HCT116 (cell line): Measurements from ENCODE around the gene TMEM156. TPM values are rescaled to one million over a fixed set of nuclear protein-coding genes. Genes with fewer than 3 reads are reported as not detected.

Source experiments
- ATAC-seq: fragments of 200-7000 bp; cut with Tn5 transposase; 2 replicates; pipeline ENCODE4 v1.9.1; 2020; ENCODE audit warnings: mild to moderate bottlenecking, moderate library complexity
- BruUV-seq: library from RNA; stranded (reverse); fragments of 400-500 nt; replicated peaks from 2 replicates; lab custom pipeline; 2021; lab: Mats Ljungman, UMichigan
- CTCF ChIA-PET: fragments of 300-600 bp; sonication (Branson Sonifier 250); formaldehyde crosslinking; loops from one replicate; lab custom pipeline; 2021; ENCODE audit warnings: antibody characterized with exemption; lab: Charles Lee
- POLR2A ChIA-PET: fragments of 300-600, 350-600 bp; sonication (Branson Sonifier 250); formaldehyde crosslinking; loops from one replicate; lab custom pipeline; 2021; ENCODE audit warnings: antibody characterized with exemption; lab: Charles Lee
- RAD21 ChIA-PET, 2 experiments: fragments of 300-600 bp; sonication (Branson Sonifier 250); formaldehyde crosslinking; loops; one replicate each; lab custom pipeline; 2023; ENCODE audit warnings: low total read pairs in 2 of 2; ENCODE audit not compliant: uncharacterized antibody in 2 of 2, unreplicated experiment in 2 of 2, low non-redundant PET in 1 of 2; lab: Charles Lee
- DNase-seq: peaks from one replicate; pipeline ENCODE4 v3.0.0-alpha.2; 2010; ENCODE audit warnings: low read depth, low spot score
- H2AFZ ChIP-seq: fragments of 200-600 bp; shearing (Covaris generic), sonication (generic); 2 replicates; pipeline ENCODE4 v1.6.1; 2017; ENCODE audit warnings: low read depth, mixed run types, mixed read lengths, antibody characterized with exemption, low read length; ENCODE audit not compliant: poor library complexity, severe bottlenecking
- H3K27ac ChIP-seq: 2 replicates; pipeline ENCODE4 v1.5.1; 2012; ENCODE audit warnings: low read depth, low read length
- H3K27me3 ChIP-seq: fragments of 200-600 bp; sonication (generic); 2 replicates; pipeline ENCODE4 v1.6.1; 2016; ENCODE audit warnings: mixed run types, low read length, mixed read lengths; ENCODE audit not compliant: insufficient read depth
- H3K36me3 ChIP-seq, 2 experiments: fragments of 200-500 bp in 1 of 2; fragments of 200-600 bp in 1 of 2; sonication (Bioruptor generic) in 1 of 2; sonication (generic) in 1 of 2; 2 replicates each; pipeline versions ENCODE4 v1.5.1 to v1.6.1; 2014 to 2016; ENCODE audit warnings: low read length in 2 of 2, inconsistent platforms in 1 of 2, mixed read lengths in 1 of 2, mixed run types in 1 of 2; ENCODE audit not compliant: insufficient read depth in 2 of 2, control insufficient read depth in 1 of 2
- H3K4me1 ChIP-seq, 2 experiments: fragments of 200-600 bp in 1 of 2; sonication (generic) in 1 of 2; 2 replicates each; pipeline versions ENCODE4 v1.5.1 to v1.6.1; 2012 to 2017; ENCODE audit warnings: low read length in 2 of 2, inconsistent platforms in 1 of 2, mild to moderate bottlenecking in 1 of 2, mixed read lengths in 1 of 2, mixed run types in 1 of 2, moderate library complexity in 1 of 2; ENCODE audit not compliant: insufficient read depth in 2 of 2, control insufficient read depth in 1 of 2
- H3K4me2 ChIP-seq: fragments of 200-600 bp; sonication (generic); 2 replicates; pipeline ENCODE4 v1.6.1; 2017; ENCODE audit warnings: mixed run types, low read length, mixed read lengths
- H3K4me3 ChIP-seq, 2 experiments: fragments of 200-600 bp in 1 of 2; sonication (generic) in 1 of 2; replicated peaks in 1 of 2; 2 replicates each; pipeline ENCODE4 v1.5.1; 2011 to 2016; ENCODE audit warnings: low read length in 2 of 2, control low read depth in 1 of 2, low read depth in 1 of 2, mild to moderate bottlenecking in 1 of 2, mixed read lengths in 1 of 2, mixed run types in 1 of 2
- H3K79me2 ChIP-seq: fragments of 200-600 bp; sonication (generic); 2 replicates; pipeline ENCODE4 v1.6.1; 2017; ENCODE audit warnings: mild to moderate bottlenecking, mixed run types, low read length, moderate library complexity, mixed read lengths; ENCODE audit not compliant: insufficient read depth
- H3K9ac ChIP-seq: fragments of 200-600 bp; sonication (generic); 2 replicates; pipeline ENCODE4 v1.6.1; 2016; ENCODE audit warnings: low read length, mixed read lengths
- H3K9me2 ChIP-seq: fragments of 200-600 bp; sonication (generic), shearing (Covaris generic); 2 replicates; pipeline ENCODE4 v1.6.1; 2017; ENCODE audit warnings: mixed run types, mild to moderate bottlenecking, moderate library complexity; ENCODE audit not compliant: insufficient read depth
- H3K9me3 ChIP-seq, 2 experiments: fragments of 200-500 bp in 1 of 2; fragments of 200-600 bp in 1 of 2; sonication (Bioruptor generic) in 1 of 2; sonication (generic) in 1 of 2; 2 replicates each; pipeline ENCODE4 v1.6.1; 2014 to 2017; ENCODE audit warnings: low read length in 2 of 2, mixed read lengths in 2 of 2, inconsistent platforms in 1 of 2, low read depth in 1 of 2, mild to moderate bottlenecking in 1 of 2, mixed run types in 1 of 2, moderate library complexity in 1 of 2; ENCODE audit not compliant: control insufficient read depth in 1 of 2, insufficient read depth in 1 of 2
- H4K20me1 ChIP-seq: fragments of 200-600 bp; sonication (generic), shearing (Covaris generic); 2 replicates; pipeline ENCODE4 v1.6.1; 2017; ENCODE audit warnings: mixed run types, mild to moderate bottlenecking, moderate library complexity; ENCODE audit not compliant: insufficient read depth
- ATF3 ChIP-seq: IDR thresholded peaks from 2 replicates; pipeline ENCODE4 v1.6.1; 2012
- CBX3 ChIP-seq: IDR thresholded peaks from 2 replicates; pipeline ENCODE4 v1.6.1; 2012; ENCODE audit warnings: low read depth
- CEBPB ChIP-seq: IDR thresholded peaks from 2 replicates; pipeline ENCODE4 v1.6.1; 2012; ENCODE audit warnings: low read depth
- EGR1 ChIP-seq: IDR thresholded peaks from 2 replicates; pipeline ENCODE4 v1.6.1; 2012; ENCODE audit warnings: low read depth
- EZH2phosphoT487 ChIP-seq: fragments of 200-600 bp; IDR thresholded peaks from 2 replicates; pipeline ENCODE4 v1.6.1; 2018; ENCODE audit warnings: antibody characterized with exemption, borderline replicate concordance
- FOSL1 ChIP-seq: IDR thresholded peaks from 2 replicates; pipeline ENCODE4 v1.6.1; 2012; ENCODE audit warnings: low read depth
- JUND ChIP-seq: IDR thresholded peaks from 2 replicates; pipeline ENCODE4 v1.6.1; 2012
- POLR2AphosphoS5 ChIP-seq: IDR thresholded peaks from 2 replicates; pipeline ENCODE4 v1.6.1; 2011; ENCODE audit warnings: mild to moderate bottlenecking, low read depth, low read length, moderate library complexity
- SP1 ChIP-seq: IDR thresholded peaks from 2 replicates; pipeline ENCODE4 v1.6.1; 2012; ENCODE audit warnings: low read depth
- TCF7L2 ChIP-seq: IDR thresholded peaks from 2 replicates; pipeline ENCODE4 v1.7.0; 2011; ENCODE audit warnings: borderline replicate concordance, inconsistent platforms; ENCODE audit not compliant: insufficient read depth, insufficient read length; ENCODE audit errors: extremely low read depth
- ZBTB33 ChIP-seq: IDR thresholded peaks from 2 replicates; pipeline ENCODE4 v1.6.1; 2011; ENCODE audit warnings: mild to moderate bottlenecking, low read length, moderate library complexity; ENCODE audit not compliant: insufficient replicate concordance; ENCODE audit errors: extremely low read depth
- ZFX ChIP-seq: fragments of 450-650 bp; IDR thresholded peaks from 2 replicates; pipeline ENCODE4 v1.6.1; 2017
- ZNF274 ChIP-seq: fragments of 200-500 bp; sonication (Bioruptor generic); IDR thresholded peaks from 2 replicates; pipeline ENCODE4 v1.6.1; 2014; ENCODE audit warnings: mild to moderate bottlenecking, low read depth, low read length, inconsistent platforms
- intact Hi-C: fragments of 100-400 bp; cut with micrococcal nuclease; formaldehyde crosslinking; loops from 2 replicates; pipeline ENCODE4 v1.10.0; 2022
- total RNA-seq: library from RNA; stranded (reverse); gene quantifications from one replicate; pipeline ENCODE4 v1.2.1, GENCODE V29; 2021; ENCODE audit not compliant: unreplicated experiment
- TF ChIP-seq, protein P1 (sequence below): IDR thresholded peaks from 2 replicates; pipeline ENCODE4 v1.6.1; 2012
- TF ChIP-seq, protein P2 (sequence below), 3 experiments: fragments of 200-600 bp in 1 of 3; sonication (generic) in 1 of 3; IDR thresholded peaks in 2 of 3; conservative IDR thresholded peaks in 1 of 3; 2 replicates each; pipeline ENCODE4 v1.5.1; 2012 to 2017; ENCODE audit warnings: low read depth in 2 of 3, low read length in 2 of 3, antibody characterized with exemption in 1 of 3, borderline replicate concordance in 1 of 3, control low read depth in 1 of 3, mild to moderate bottlenecking in 1 of 3, mixed read lengths in 1 of 3, mixed run types in 1 of 3, moderate library complexity in 1 of 3; ENCODE audit not compliant: insufficient read depth in 1 of 3

TMEM156 gene
- total RNA-seq, 1 experiment from 2014 or later, result 0.22 TPM

- TF ChIP-seq CBX3 (no peak), EZH2phosphoT487 (no peak), FOSL1 (no peak), JUND (no peak), TCF7L2 (no peak), ZFX (no peak), ZNF274 (no peak), EGR1 (no peak), POLR2AphosphoS5 (no peak), ZBTB33 (no peak), CEBPB (no peak), ATF3 (no peak), SP1 (no peak)
- TF ChIP-seq, protein P1, sequence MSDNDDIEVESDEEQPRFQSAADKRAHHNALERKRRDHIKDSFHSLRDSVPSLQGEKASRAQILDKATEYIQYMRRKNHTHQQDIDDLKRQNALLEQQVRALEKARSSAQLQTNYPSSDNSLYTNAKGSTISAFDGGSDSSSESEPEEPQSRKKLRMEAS, result no peak
- TF ChIP-seq, protein P2, sequence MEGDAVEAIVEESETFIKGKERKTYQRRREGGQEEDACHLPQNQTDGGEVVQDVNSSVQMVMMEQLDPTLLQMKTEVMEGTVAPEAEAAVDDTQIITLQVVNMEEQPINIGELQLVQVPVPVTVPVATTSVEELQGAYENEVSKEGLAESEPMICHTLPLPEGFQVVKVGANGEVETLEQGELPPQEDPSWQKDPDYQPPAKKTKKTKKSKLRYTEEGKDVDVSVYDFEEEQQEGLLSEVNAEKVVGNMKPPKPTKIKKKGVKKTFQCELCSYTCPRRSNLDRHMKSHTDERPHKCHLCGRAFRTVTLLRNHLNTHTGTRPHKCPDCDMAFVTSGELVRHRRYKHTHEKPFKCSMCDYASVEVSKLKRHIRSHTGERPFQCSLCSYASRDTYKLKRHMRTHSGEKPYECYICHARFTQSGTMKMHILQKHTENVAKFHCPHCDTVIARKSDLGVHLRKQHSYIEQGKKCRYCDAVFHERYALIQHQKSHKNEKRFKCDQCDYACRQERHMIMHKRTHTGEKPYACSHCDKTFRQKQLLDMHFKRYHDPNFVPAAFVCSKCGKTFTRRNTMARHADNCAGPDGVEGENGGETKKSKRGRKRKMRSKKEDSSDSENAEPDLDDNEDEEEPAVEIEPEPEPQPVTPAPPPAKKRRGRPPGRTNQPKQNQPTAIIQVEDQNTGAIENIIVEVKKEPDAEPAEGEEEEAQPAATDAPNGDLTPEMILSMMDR (IDR thresholded peaks at IDR 0.05 in 2 of 3, conservative IDR thresholded peaks at IDR 0.05 in 1 of 3; ENCODE audit: borderline replicate concordance in 1 of 3, insufficient read depth in 1 of 3, low read depth in 2 of 3, low read length in 2 of 3), result no peak
- 0 out of 2 replicates have a peak, but pooled peaks cover 4% of the 10 kb centered on the region for H3K79me2 ChIP-seq
- no peaks in the 10 kb centered on the region for H3K27me3 ChIP-seq
- H3K9me3 ChIP-seq, result no peaks in the 10 kb centered on the region
- H3K36me3 ChIP-seq, result no peaks in the 10 kb centered on the region
- ATAC-seq (no peak), DNase-seq (no peak)
- no peak overlapping the region for H2AFZ ChIP-seq
- H3K27ac ChIP-seq, result no peak overlapping the region
- H3K4me3 ChIP-seq, result no peak overlapping the region
- intact Hi-C loops, result no loop called here
- POLR2A ChIA-PET, result no interaction called here
- H4K20me1 ChIP-seq, result no peaks in the 10 kb centered on the region
- RAD21 ChIA-PET, result no interaction called here
- no TSS peak for BruUV-seq
- no peak overlapping the region for H3K9ac ChIP-seq
- peaks cover 0 to 2% of the 10 kb centered on the region in 2 experiments; a peak in 1 of 4 replicates for H3K4me1 ChIP-seq
- no peak overlapping the region for H3K4me2 ChIP-seq
- CTCF ChIA-PET, result no interaction called here
- H3K9me2 ChIP-seq, result no peaks in the 10 kb centered on the region
Observed at GRCh38 chr4:39053983-39054382, 21.8 kb upstream of the TMEM156 start.
